Kidney epithelial cell (primary cell): ENCODE data around the gene SPATA16. TPM values are rescaled to one million over a fixed set of nuclear protein-coding genes. Genes with fewer than 3 reads are reported as not detected.

Source experiments
- DNase-seq: peaks from one replicate; pipeline ENCODE4 v3.0.0-alpha.2; 2010; ENCODE audit warnings: low read depth
- H3K27me3 ChIP-seq: 2 replicates; pipeline ENCODE4 v1.6.0; 2011; ENCODE audit warnings: low read length; ENCODE audit not compliant: control insufficient read depth, insufficient read depth
- H3K36me3 ChIP-seq: 2 replicates; pipeline ENCODE4 v1.5.1; 2011; ENCODE audit warnings: low read length; ENCODE audit not compliant: control insufficient read depth, insufficient read depth
- H3K4me3 ChIP-seq: 2 replicates; pipeline ENCODE4 v1.5.1; 2011; ENCODE audit warnings: low read depth, mild to moderate bottlenecking, control low read depth, low read length
- CTCF ChIP-seq: IDR thresholded peaks from 2 replicates; pipeline ENCODE4 v1.5.1; 2011; ENCODE audit warnings: mild to moderate bottlenecking, moderate library complexity, low read length, control low read depth, inconsistent platforms; ENCODE audit not compliant: insufficient read depth, poor library complexity, severe bottlenecking
- total RNA-seq: library from RNA; depleted of rRNA; stranded (reverse); fragments of >200 nt; gene quantifications from 2 replicates; pipeline ENCODE4 v1.2.3, GENCODE V29; 2015

Gene SPATA16
- total RNA-seq, 1 donor from 2014 or later, result not detected

- peak; percentile 26 for DNase-seq
- H3K4me3 ChIP-seq, result no peak overlapping the region
- TF ChIP-seq CTCF, result no peak
- no peaks in the 10 kb centered on the region for H3K27me3 ChIP-seq
- H3K36me3 ChIP-seq, result no peaks in the 10 kb centered on the region
Observed at GRCh38 chr3:173138026-173138425, 3.0 kb downstream of the SPATA16 start.

GRCh38 chr3:173135059-173135458 is 6.0 kb downstream of the SPATA16 start:
- H3K4me3 ChIP-seq, result no peak overlapping the region
- H3K27me3 ChIP-seq, result no peaks in the 10 kb centered on the region
- no peak for TF ChIP-seq CTCF
- H3K36me3 ChIP-seq, result no peaks in the 10 kb centered on the region
- no peak for DNase-seq

GRCh38 chr3:173128633-173129032 is 12.4 kb downstream of the SPATA16 start:
- no peak for DNase-seq

GRCh38 chr3:173111321-173111720 is 29.7 kb downstream of the SPATA16 start:
- no peak for DNase-seq
- H3K4me3 ChIP-seq, result no peak overlapping the region
- no peak for TF ChIP-seq CTCF
- H3K36me3 ChIP-seq, result no peaks in the 10 kb centered on the region
- no peaks in the 10 kb centered on the region for H3K27me3 ChIP-seq

More at GRCh38 chr3:173128633-173129032, 12.4 kb downstream of the SPATA16 start:
- no peak for TF ChIP-seq CTCF
- no peaks in the 10 kb centered on the region for H3K36me3 ChIP-seq
- H3K4me3 ChIP-seq, result no peak overlapping the region
- no peaks in the 10 kb centered on the region for H3K27me3 ChIP-seq

GRCh38 chr3:173109143-173109542 is 31.9 kb downstream of the SPATA16 start:
- no peak for TF ChIP-seq CTCF
- Histone ChIP-seq H3K36me3 (no peaks in the 10 kb centered on the region), H3K27me3 (no peaks in the 10 kb centered on the region), H3K4me3 (no peak overlapping the region)
- DNase-seq, result no peak

GRCh38 chr3:173103469-173103868 is 37.6 kb downstream of the SPATA16 start:
- DNase-seq, result no peak
- H3K36me3 ChIP-seq, result no peaks in the 10 kb centered on the region
- no peak overlapping the region for H3K4me3 ChIP-seq
- no peaks in the 10 kb centered on the region for H3K27me3 ChIP-seq
- no peak for TF ChIP-seq CTCF
